GM21786 (cell line): ENCODE results near the gene CLIC5.

Experiments
- ATAC-seq: cut with Tn5 transposase; IDR thresholded peaks from one replicate; pipeline ENCODE4 v1.9.1; 2021; ENCODE audit not compliant: unreplicated experiment

Gene CLIC5

GRCh38 chr6:45900808-45901752 is 114.6 kb downstream of the CLIC5 start:
- ATAC-seq = no peak

- ATAC-seq = no peak
Measured at GRCh38 chr6:45899683-45899946, 116.0 kb downstream of the CLIC5 start.

- ATAC-seq = no peak
Measured at GRCh38 chr6:45898941-45899682, 116.5 kb downstream of the CLIC5 start.

GRCh38 chr6:45896783-45897441 is 118.7 kb downstream of the CLIC5 start:
- ATAC-seq = no peak

- no peak for ATAC-seq
Measured at GRCh38 chr6:45895569-45895968, 120.1 kb downstream of the CLIC5 start.

- ATAC-seq = no peak
Measured at GRCh38 chr6:45892696-45893245, 122.9 kb downstream of the CLIC5 start.

- no peak for ATAC-seq
Measured at GRCh38 chr6:45892196-45892595, 123.5 kb downstream of the CLIC5 start.

- ATAC-seq = no peak
Measured at GRCh38 chr6:45886776-45887175, 128.9 kb downstream of the CLIC5 start.

- no peak for ATAC-seq
Measured at GRCh38 chr6:45884336-45884735, 131.3 kb downstream of the CLIC5 start.

- no peak for ATAC-seq
Measured at GRCh38 chr6:45882671-45883070, 133.0 kb downstream of the CLIC5 start.

- ATAC-seq = no peak
Measured at GRCh38 chr6:45881705-45882467, 133.8 kb downstream of the CLIC5 start.

- ATAC-seq = no peak
Measured at GRCh38 chr6:45880676-45881075, 135.0 kb downstream of the CLIC5 start.

- ATAC-seq = no peak
Measured at GRCh38 chr6:45880159-45880558, 135.5 kb downstream of the CLIC5 start.

- ATAC-seq = no peak
Measured at GRCh38 chr6:45877970-45878590, 137.6 kb downstream of the CLIC5 start.

GRCh38 chr6:45872827-45873365 is 142.8 kb downstream of the CLIC5 start:
- no peak for ATAC-seq

GRCh38 chr6:45870531-45870930 is 145.1 kb downstream of the CLIC5 start:
- ATAC-seq = no peak

GRCh38 chr6:45864651-45865050 is 151.0 kb downstream of the CLIC5 start:
- ATAC-seq = no peak

- ATAC-seq = no peak
Measured at GRCh38 chr6:45858691-45859090, 157.0 kb downstream of the CLIC5 start.

- no peak for ATAC-seq
Measured at GRCh38 chr6:45857827-45858226, 157.8 kb downstream of the CLIC5 start.
